ENCODE results near the gene STAMBPL1. TPM values are rescaled to one million over a fixed set of nuclear protein-coding genes. Genes with fewer than 3 reads are reported as not detected.

Gene STAMBPL1
- total RNA-seq, 3 donors from 2014 or later (not counting 1 experiment from before 2014, with no cell fraction given) = 14.8 to 30.3 (median 18.1) TPM

DNA sequence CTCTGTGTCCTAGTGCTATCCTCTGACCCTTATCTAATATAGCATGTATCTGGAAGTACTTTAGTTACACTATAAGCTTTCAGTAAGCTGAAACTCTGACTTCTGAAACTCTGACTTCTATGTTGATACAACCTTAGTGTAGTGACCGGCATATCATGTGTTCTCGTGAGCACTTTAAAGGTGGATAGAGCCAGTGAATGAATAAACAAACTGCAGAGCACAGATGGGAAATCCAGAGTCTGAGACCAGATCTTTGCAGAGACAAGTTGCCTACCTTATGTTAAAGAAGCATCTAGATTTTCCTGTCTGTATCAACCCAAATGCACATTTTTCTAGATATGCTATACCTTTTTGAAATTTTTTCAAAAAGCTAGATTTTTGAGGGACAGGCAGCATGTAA is 69.0 kb downstream of the STAMBPL1 start:
- WGBS (ENCODE audit: insufficient coverage) = 97% methylated on average over 2 of the region's 2 CpGs
- H3K9me3 ChIP-seq (ENCODE audit: control insufficient read depth, insufficient read depth, low read length) = no peaks in the 10 kb centered on the region
- TF ChIP-seq, protein P1, sequence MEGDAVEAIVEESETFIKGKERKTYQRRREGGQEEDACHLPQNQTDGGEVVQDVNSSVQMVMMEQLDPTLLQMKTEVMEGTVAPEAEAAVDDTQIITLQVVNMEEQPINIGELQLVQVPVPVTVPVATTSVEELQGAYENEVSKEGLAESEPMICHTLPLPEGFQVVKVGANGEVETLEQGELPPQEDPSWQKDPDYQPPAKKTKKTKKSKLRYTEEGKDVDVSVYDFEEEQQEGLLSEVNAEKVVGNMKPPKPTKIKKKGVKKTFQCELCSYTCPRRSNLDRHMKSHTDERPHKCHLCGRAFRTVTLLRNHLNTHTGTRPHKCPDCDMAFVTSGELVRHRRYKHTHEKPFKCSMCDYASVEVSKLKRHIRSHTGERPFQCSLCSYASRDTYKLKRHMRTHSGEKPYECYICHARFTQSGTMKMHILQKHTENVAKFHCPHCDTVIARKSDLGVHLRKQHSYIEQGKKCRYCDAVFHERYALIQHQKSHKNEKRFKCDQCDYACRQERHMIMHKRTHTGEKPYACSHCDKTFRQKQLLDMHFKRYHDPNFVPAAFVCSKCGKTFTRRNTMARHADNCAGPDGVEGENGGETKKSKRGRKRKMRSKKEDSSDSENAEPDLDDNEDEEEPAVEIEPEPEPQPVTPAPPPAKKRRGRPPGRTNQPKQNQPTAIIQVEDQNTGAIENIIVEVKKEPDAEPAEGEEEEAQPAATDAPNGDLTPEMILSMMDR (IDR thresholded peaks at IDR 0.05) = no peak
- no peaks in the 10 kb centered on the region for H3K27me3 ChIP-seq (ENCODE audit: control insufficient read depth, insufficient read depth, low read length)
- peaks cover 5% of the 10 kb centered on the region for H3K36me3 Mint-ChIP-seq
- H3K36me3 ChIP-seq (ENCODE audit: control insufficient read depth, insufficient read depth, low read length) = no peaks in the 10 kb centered on the region
- H3K4me3 Mint-ChIP-seq = no peak overlapping the region
- no peaks in the 10 kb centered on the region for H3K9me3 Mint-ChIP-seq
- H3K4me1 Mint-ChIP-seq = peaks cover 0 to 6% of the 10 kb centered on the region in 2 donors
- H3K4me3 ChIP-seq (ENCODE audit: low read length) = no peak overlapping the region
- intact Hi-C loops (cut with micrococcal nuclease) = no loop called here
- no peaks in the 10 kb centered on the region for H3K27me3 Mint-ChIP-seq (ENCODE audit: low read depth in 2 of 2)
- H3K27ac ChIP-seq (ENCODE audit: low read length) = no peak overlapping the region
- ATAC-seq (no peak), DNase-seq (no peak)
- no peaks in the 10 kb centered on the region for H3K4me1 ChIP-seq (ENCODE audit: control insufficient read depth, insufficient read depth, low read length)
- no peak overlapping the region for H3K27ac Mint-ChIP-seq

DNA sequence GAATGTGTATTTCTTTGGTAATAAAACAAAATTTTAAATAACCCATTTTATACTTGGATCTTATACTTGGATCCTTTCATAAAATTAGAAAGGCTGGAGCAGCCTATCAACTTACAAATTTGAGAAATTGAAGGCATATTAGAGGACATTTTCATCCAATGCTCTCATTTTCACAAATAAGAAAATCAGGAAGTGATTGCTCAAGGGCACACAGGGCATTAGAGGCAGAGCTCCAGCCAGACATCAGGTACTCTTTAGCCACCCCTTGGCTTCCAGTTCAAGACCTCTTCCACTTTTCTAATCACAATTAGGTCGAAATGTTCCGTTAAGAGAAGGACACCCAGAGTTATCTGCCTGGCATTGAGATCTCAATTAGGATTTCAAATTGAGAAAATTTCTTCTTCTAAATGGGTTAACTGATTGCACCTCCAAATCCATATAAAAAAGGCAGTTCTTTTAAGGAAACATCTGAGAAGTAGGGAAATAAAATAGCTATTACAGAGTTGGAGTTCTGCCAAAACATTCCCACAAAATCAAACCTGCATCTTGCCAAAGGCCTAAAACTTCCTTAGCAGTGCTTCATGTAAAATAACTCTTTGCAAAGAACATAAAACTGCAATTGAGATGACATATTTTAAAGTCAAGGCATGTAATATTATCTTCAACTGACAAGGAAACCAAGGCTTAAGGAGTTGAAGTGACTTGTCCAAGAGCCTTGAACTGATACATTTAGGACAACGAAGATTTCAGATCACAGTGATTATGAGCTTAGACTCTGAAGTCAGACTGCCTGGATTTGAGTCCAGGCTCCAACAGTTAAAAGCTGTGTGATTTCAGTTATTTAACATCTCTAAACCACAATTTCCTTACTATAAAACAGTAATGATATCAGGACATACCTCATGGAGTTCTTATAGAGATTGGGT is 70.1 kb downstream of the STAMBPL1 start:
- no peaks in the 10 kb centered on the region for H3K4me1 ChIP-seq (ENCODE audit: control insufficient read depth, insufficient read depth, low read length)
- 97% methylated on average over 3 of the region's 3 CpGs for WGBS (ENCODE audit: insufficient coverage)
- H3K36me3 ChIP-seq (ENCODE audit: control insufficient read depth, insufficient read depth, low read length) = no peaks in the 10 kb centered on the region
- no peaks in the 10 kb centered on the region for H3K9me3 ChIP-seq (ENCODE audit: control insufficient read depth, insufficient read depth, low read length)
- no peaks in the 10 kb centered on the region for H3K27me3 ChIP-seq (ENCODE audit: control insufficient read depth, insufficient read depth, low read length)
- Mint-ChIP-seq H3K27me3 (ENCODE audit: low read depth in 2 of 2) (no peaks in the 10 kb centered on the region), H3K36me3 (peaks cover 5% of the 10 kb centered on the region), H3K4me3 (no peak overlapping the region), H3K27ac (no peak overlapping the region), H3K9me3 (no peaks in the 10 kb centered on the region), H3K4me1 (peaks cover 0 to 6% of the 10 kb centered on the region in 2 donors)
- H3K4me3 ChIP-seq (ENCODE audit: low read length) = no peak overlapping the region
- ATAC-seq (no peak), DNase-seq (no peak)
- TF ChIP-seq, protein P1 (IDR thresholded peaks at IDR 0.05) = no peak
- no peak overlapping the region for H3K27ac ChIP-seq (ENCODE audit: low read length)
- intact Hi-C loops (cut with micrococcal nuclease) = no loop called here

GRCh38 chr10:88952647-88953111 is 72.6 kb downstream of the STAMBPL1 start, which contains the start of gene ACTA2:
TSS of gene ACTA2 (minus strand) at chr10:88952773. CDS start at chr10:88948930, 3,843 bp downstream.
- DNase-seq (no peak), ATAC-seq (no peak)
- Histone ChIP-seq H3K36me3 (ENCODE audit: control insufficient read depth, insufficient read depth, low read length) (no peaks in the 10 kb centered on the region), H3K4me1 (ENCODE audit: control insufficient read depth, insufficient read depth, low read length) (no peaks in the 10 kb centered on the region), H3K9me3 (ENCODE audit: control insufficient read depth, insufficient read depth, low read length) (no peaks in the 10 kb centered on the region), H3K27me3 (ENCODE audit: control insufficient read depth, insufficient read depth, low read length) (no peaks in the 10 kb centered on the region), H3K27ac (ENCODE audit: low read length) (no peak within 1 kb of the TSS), H3K4me3 (ENCODE audit: low read length) (no peak within 1 kb of the TSS)
- intact Hi-C loops (cut with micrococcal nuclease) = no loop called here
- no peak within 1 kb of the TSS for H3K4me3 Mint-ChIP-seq
- H3K9me3 Mint-ChIP-seq = no peaks in the 10 kb centered on the region
- TF ChIP-seq, protein P1 (IDR thresholded peaks at IDR 0.05) = no peak
- H3K4me1 Mint-ChIP-seq = peaks cover 0 to 6% of the 10 kb centered on the region in 2 donors
- WGBS (ENCODE audit: insufficient coverage) = 97% methylated on average over 8 of the region's 8 CpGs
- H3K27ac Mint-ChIP-seq = no peak within 1 kb of the TSS
- no peaks in the 10 kb centered on the region for H3K27me3 Mint-ChIP-seq (ENCODE audit: low read depth in 2 of 2)
- H3K36me3 Mint-ChIP-seq = peaks cover 5% of the 10 kb centered on the region

Measured in natural killer cell (primary cell).